Measurements from ENCODE around the gene CHRDL1.

CHRDL1 gene

GRCh38 chrX:110723844-110724243 is 71.8 kb downstream of the CHRDL1 start:
- no peak for ATAC-seq
- TF ChIP-seq ZFP3 (CRISPR knock-in tag; IDR thresholded peaks at IDR 0.05), result no peak
- TF ChIP-seq TOX (CRISPR knock-in tag; IDR thresholded peaks at IDR 0.05; ENCODE audit: borderline replicate concordance), result no peak
- TF ChIP-seq PPARA (CRISPR knock-in tag; IDR thresholded peaks at IDR 0.05; ENCODE audit: borderline replicate concordance), result no peak
- no peak for TF ChIP-seq TSHZ2 (CRISPR knock-in tag; IDR thresholded peaks at IDR 0.05)
- no peak for TF ChIP-seq CSDC2 (CRISPR knock-in tag; IDR thresholded peaks at IDR 0.05)

GRCh38 chrX:110722135-110722534 is 73.5 kb downstream of the CHRDL1 start:
- ATAC-seq, result no peak
- TF ChIP-seq POU6F1 (CRISPR knock-in tag; IDR thresholded peaks at IDR 0.05; ENCODE audit: borderline replicate concordance, low read depth) (no peak), ARNTL (CRISPR knock-in tag; IDR thresholded peaks at IDR 0.05; ENCODE audit: borderline replicate concordance, low read depth) (no peak), RARB (CRISPR knock-in tag; IDR thresholded peaks at IDR 0.05) (no peak), ZNF8 (CRISPR knock-in tag; IDR thresholded peaks at IDR 0.05) (no peak), ESRRG (CRISPR knock-in tag; IDR thresholded peaks at IDR 0.05) (no peak), ZNF70 (CRISPR knock-in tag; IDR thresholded peaks at IDR 0.05) (no peak), OSR1 (CRISPR knock-in tag; IDR thresholded peaks at IDR 0.05) (no peak), CREB5 (CRISPR knock-in tag; IDR thresholded peaks at IDR 0.05; ENCODE audit: low read depth) (no peak), TOX (CRISPR knock-in tag; IDR thresholded peaks at IDR 0.05; ENCODE audit: borderline replicate concordance) (no peak)

- TF ChIP-seq ZFP3 (CRISPR knock-in tag; IDR thresholded peaks at IDR 0.05) (no peak), CSDC2 (CRISPR knock-in tag; IDR thresholded peaks at IDR 0.05) (no peak), ZNF565 (CRISPR knock-in tag; conservative IDR thresholded peaks at IDR 0.05; ENCODE audit: low read depth) (no peak), ESRRG (CRISPR knock-in tag; IDR thresholded peaks at IDR 0.05) (no peak), PPARA (CRISPR knock-in tag; IDR thresholded peaks at IDR 0.05; ENCODE audit: borderline replicate concordance) (no peak), TOX (CRISPR knock-in tag; IDR thresholded peaks at IDR 0.05; ENCODE audit: borderline replicate concordance) (no peak), ARNTL (CRISPR knock-in tag; IDR thresholded peaks at IDR 0.05; ENCODE audit: borderline replicate concordance, low read depth) (no peak), GLIS3 (CRISPR knock-in tag; IDR thresholded peaks at IDR 0.05) (no peak), ISL1 (CRISPR knock-in tag; IDR thresholded peaks at IDR 0.05) (no peak), TCF4 (CRISPR knock-in tag; IDR thresholded peaks at IDR 0.05; ENCODE audit: borderline replicate concordance) (no peak), SNAI2 (CRISPR knock-in tag; IDR thresholded peaks at IDR 0.05) (no peak), ZFP30 (CRISPR knock-in tag; IDR thresholded peaks at IDR 0.05) (no peak), ZC3H10 (CRISPR knock-in tag; IDR thresholded peaks at IDR 0.05) (no peak), PATZ1 (CRISPR knock-in tag; IDR thresholded peaks at IDR 0.05; ENCODE audit: borderline replicate concordance) (no peak), OSR1 (CRISPR knock-in tag; IDR thresholded peaks at IDR 0.05) (no peak), TSHZ2 (CRISPR knock-in tag; IDR thresholded peaks at IDR 0.05) (no peak)
- ATAC-seq, result no peak
These were observed 82.0 kb downstream of the CHRDL1 start for GRCh38 chrX:110713666-110714065.
